ENCODE measurements around the gene CCDC12.

The CCDC12 gene

DNA sequence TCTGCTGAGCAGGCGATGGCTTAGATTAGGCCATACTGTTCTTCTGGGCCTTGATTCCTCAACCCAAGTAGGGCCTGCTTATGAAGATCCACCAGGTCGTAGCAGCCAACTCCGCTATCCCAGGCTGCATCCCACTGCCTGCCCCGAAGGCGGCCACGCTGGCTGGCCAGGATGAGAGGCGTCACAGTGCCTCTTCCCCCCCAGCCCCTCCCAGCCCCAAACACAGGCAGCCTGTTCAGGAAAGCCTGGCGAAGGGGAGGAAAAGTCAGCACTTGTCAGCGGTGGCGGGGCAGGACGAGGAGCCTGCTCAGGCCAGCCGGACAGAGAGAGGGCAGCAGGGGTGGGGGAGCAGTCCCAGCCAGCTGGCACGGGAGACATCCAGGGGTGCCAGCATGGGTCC lies 87.8 kb downstream of the CCDC12 start:
- no peak for DNase-seq

DNA sequence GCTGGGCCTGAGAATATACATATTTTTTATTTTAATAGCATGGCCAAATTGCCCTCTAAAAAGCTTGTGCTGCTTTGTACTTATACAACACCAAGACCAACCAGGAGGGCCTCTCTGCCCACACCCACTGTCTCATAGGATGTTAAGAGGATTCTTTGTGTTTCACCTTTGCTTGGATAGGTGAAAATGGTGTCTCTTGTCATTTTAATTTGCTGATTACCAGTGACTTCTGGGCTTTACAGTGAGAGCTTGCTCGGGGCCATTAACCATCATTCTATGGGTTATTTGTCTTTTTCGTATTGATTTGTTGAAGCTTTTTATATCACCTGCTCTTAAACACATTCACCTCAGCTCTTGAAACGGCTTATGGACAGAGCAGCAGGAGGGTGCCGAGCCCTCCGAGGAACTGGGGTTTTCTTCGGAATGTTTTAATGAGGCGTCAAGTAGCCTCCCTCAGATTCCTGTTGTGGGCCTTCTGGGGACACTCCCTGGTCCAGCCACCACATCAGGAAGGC lies 88.5 kb downstream of the CCDC12 start:
- no peak for DNase-seq

DNA sequence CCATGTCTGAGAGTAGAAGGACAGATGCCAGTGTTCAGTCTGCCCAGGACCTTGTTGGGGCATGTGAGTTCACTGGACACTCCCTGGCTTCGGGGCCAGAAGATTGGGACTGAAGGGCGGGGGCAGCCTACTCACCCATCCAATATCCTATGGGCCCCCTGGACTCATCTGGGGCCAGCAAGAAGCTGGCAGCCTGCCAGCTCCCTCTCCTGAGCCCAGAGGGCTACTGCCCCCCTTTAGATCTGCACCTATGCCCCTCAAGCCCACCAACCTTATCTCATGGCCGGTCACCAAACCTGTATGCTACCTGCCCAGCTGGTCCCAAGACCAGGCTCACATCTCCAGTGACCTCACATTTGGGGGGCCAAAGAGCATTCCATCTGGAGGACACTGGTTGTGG lies 90.9 kb downstream of the CCDC12 start:
- DNase-seq: no peak

DNA sequence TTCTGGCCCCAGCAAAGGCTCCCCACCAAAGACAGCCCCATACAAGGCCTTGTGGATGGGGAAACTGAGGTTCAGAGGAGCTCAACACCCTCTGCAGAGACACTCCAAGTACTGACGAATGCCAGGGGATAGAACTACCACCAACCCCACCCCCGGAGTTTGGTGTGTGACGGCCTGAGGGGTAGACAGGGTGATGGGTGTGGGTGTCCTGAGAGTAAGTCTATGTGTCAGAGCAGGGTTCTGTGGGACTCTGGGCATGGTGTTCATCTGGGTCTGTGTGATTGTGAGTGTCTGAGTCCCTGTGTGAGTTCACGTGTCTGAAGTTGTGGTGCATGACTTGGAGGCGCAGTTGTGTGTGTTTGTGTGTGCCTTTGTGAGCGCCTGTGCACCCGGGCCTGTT lies 91.6 kb downstream of the CCDC12 start:
- no peak for DNase-seq

DNA sequence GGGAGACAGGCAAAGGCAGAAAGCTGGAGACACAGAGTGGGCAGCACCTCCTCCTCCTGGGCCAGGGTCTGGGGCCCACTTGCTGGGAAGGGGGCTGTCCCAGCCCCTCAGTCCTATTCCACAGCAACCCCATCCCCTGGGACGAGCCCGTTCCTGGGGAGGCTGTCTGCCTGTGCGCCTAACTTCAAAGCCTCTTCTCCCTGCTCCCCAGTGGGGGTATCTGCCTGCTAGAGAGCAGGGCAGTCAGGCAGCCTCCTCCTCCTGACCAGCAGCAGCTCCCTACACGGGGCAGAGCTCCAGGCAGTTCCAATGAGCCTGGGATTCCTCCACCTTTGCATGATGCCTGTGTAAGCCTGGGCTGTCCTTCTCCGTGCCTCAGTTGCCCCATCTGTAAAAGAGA lies 92.1 kb downstream of the CCDC12 start:
- no peak for DNase-seq

DNA sequence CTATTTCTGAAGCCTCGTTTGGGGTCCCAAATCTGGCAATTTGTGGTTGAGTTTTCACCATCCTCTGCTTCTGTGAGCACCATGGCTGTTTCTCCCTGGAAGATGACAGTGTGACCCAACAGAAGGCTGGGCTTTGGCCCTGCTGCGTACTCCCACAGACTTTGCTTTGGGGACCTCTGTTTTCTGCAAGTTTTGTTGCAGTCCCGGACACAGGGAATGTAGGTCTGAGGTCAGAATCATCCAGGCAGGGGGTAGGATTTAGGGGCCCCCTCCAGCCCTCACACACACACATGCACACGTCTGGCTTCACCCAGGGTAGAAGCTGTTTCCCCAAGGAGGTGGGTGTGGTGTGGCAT lies 92.7 kb downstream of the CCDC12 start:
- no peak for DNase-seq

DNA sequence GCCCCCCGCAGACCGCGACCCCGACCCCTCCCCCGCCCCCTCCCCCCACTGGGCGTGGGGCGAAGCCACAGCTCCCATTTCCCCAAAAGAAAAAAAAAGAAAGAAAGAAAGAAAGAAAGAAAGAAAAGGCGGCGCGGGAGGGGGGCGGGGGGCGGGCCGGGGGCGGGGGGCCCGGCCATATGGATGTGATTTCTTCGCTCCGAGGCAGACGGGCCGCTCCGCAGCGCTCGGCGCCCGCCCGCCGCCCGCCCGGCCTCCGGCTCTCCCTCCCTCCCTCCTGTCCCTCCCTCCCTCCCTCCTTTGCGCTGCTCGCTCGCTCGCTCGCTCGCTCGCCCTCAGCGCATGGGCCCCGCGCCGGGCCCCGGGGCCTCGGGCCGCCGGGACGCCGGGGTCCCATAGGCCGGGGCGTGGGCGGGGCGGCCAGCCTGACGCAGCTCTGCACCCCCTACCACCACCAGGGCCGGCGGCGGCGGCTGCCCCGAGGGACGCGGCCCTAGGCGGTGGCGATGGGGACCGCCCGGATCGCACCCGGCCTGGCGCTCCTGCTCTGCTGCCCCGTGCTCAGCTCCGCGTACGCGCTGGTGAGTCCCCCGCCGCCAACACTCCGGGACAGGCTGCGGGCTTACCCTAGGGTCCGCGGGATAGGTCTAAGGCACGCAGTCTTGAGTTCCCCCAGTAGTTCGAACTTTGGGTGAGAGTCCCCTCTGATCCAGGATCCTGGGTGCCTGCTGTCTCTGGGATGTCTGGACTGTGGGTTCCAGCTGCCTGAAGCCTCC lies 93.3 kb downstream of the CCDC12 start:
- DNase-seq: no peak

DNA sequence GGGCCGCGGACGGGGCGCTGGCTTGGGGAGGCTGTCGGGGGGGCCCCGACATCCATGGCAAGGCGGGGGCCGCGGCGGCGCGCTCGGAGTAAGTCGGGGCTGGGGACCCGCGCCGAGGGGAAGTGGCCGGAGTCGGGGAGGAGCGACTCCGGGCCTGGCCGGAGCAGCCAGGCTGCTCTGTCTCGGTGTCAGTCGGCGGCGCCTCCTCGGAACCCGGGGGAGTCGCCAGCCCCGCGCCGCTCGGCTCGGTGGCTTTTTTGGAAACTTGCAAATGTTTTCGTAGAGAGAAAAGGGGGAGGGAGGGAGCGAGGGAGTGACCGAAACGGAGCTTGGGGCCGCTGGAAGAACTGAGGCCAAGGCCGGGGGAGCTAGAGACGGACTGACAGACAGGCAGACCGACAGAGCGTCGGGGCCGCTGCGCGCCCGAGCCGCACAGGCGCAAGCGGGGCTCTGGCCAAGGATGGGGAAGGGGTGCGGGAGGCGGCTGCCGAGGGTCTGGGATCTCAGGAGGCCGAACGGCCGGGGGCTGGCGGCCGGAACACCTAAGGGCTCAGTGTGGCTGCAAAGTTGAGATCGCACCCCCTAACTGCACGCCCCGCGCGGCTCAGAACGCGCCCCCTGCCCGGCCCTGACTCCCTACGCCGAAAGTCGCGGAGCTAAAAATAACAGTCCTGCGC lies 94.0 kb downstream of the CCDC12 start:
- DNase-seq: no peak

DNA sequence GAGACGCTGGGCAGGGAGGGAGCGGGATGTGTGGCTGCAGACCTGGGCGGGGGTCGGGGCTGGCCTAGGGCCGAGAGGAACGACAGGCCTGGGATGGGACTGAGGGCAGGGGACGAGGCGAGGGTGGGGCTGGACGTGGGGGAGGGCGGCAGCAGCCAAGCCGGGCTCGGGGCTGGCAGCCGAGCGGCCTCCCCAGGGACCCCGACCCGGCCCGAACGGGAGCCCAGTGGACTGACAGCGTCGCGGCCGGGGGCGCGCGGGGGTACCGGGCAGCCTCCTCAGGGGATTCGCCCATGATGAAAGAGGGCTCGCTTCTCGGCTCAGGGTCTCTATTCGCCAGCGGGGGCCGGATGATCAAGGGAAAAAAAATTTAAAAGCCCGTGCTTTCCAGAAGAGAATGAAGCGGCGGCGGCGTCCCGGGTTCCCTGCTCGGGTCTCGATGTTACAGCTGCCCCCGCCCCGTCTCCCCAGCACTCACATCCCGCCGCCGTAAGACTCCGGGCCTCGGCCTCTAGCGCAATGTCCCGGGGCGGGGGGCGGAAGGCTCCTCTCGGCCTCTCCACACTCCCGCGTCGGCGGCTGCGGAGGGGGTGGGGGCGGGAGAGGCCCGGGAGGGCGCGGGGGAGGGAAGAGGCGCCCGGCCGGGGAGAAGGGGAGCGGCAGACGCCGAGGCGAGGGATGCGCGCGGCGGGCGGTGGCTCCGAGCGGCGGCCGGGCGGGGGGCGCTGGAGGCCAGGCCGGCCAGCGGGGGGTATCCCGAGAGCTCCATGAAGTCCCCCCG lies 94.8 kb downstream of the CCDC12 start:
- no peak for DNase-seq

DNA sequence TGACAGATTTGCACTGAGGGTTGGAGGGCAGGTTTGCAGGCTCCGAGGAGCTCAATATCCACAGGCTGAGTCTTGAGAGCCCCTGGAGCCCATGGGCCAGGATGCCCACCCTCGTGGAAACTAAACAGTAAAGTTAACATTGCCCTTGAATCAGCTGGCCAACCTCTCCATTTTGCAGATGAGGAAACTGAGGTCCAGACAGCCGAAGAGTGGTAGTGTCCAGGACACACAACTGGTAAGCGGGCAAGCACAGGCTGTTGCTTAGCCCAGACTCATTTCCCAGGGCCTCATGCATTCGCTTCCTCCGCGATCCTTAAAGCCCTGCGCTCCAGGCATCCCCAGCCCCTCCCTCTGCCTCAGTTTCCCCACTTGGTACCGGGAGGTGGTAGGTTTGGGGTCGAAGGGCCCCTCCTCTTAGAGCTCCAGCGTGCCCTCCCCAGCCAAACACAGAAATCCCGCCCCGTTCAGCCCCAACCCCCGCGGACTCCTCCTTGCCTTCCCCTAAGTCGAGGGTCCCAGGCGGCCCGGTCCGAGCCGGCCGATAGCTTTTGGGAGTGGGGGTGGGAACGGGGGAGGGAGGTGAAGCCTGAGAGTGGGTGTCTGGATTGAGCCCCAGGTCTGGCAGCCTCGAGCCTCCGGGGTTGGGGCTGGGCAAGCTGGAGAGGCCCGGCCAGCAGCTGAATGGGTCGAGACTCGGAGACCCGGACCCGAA lies 95.5 kb downstream of the CCDC12 start:
- DNase-seq: no peak

DNA sequence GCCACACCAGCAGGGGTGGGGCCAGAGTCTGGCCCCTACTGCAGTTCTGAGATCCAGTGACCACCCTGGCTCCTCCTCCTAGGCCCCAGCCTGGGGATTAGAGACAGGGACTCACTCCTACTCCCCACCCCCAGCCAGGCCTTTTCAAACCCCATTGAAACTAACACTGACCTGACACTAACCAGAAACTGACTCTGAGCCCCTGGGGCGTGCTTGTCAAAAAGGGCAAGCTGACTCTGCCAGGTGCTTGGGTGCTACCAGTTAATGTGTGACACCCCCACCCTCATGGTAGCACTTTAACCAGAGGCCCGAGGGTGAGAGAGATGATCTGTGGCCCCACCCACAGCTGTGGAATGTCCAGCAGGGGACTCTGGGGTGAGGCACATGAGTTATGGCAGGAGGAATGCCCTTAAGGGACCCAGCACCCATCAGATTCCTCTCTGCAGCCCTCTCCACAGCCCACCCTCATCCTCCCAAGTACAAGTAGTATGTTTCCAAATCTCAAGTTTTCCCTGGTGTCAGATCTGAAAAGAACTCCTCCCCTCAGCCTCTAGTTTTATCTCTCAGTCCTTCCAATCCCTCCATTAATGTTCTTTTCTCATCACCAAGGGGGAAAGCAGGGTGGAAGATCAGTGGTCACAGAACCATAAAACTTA lies 97.6 kb downstream of the CCDC12 start:
- no peak for DNase-seq

DNA sequence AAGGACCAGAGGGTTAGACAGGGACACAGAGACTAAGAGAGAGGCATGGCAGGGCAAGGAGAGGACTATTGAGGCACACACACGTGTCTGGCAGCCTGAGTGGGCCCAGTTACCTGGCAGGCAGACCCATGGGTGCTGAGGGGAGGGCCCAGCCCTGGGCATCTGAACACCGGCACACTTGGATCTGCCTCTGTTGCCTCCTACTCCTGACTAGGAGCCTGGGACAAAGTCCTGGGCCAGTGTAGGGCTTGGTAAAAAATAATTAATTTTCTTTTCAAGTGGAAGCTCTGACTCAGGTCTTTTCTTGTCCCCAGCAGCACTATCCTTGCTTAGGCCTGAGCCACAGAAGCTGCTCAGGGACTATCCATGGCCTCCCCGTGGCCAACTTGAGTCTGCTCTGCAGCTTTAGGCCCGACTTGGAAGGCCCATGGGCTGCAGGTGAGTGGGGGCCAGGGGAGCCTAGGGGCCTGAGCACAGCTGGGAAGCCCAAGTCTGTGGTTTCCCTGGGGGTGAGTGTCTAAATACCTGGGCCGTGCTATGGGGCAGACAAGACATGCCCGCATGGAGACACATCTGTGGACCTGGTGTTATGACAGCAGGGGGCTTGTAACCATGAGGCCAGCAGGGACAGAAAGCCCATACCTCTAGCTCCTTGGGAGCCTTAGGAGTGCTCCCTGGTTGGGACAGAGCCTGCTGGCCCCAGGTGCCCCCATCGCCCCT lies 99.0 kb downstream of the CCDC12 start, which contains the start of gene PTH1R:
Gene PTH1R, plus strand, starts transcription at position 316 of the 720 bp plus-strand sequence. CDS start 5,839 bp downstream, outside the sequence.
- no peak for DNase-seq

DNA sequence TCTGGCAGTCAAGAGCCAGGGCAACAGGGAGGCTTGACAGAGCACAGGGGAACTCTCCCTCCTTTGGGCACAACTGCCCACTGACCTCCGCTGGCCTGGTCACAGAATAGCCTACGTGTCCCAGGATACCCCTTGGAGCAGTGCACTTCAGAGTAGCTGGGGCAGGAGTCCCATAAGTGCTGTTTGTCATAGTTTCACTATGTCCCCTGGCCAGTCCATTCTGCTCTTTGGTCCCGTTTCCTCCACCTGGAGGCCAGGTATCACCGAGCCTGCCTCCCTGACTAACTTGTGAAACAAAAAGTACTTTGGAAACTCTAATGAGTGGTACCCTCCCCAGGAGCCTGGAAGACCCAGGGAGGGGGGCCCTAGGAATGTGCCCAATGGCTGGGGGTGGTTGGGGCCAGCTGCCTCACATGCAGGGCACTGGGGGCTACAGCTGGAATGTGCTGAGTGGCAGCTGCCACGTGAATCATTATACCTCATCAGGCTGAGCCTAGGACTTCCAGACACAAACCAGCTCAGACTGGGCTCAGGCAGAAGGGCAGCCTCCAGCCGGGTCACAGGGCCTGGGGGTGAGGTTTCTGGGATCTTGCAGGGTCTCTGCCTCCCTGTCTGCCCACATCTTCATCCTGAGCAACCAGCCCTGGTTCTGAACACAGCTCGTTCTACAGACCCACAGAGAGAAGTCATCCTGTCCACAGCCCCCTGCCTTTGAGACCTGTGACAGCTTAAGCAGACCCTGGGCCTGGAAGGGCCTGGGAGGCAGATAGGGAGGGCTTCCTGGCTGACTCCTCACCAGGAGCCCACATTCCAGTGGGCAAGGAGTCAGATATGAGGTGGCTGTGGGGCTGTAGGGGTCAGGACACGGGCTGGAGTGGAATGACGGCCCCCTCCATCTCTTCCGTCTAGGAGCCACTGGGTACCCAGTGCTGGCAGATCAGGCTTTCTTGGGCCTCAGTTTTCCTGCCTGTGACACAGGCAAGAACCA lies 99.9 kb downstream of the CCDC12 start:
- DNase-seq: no peak

DNA sequence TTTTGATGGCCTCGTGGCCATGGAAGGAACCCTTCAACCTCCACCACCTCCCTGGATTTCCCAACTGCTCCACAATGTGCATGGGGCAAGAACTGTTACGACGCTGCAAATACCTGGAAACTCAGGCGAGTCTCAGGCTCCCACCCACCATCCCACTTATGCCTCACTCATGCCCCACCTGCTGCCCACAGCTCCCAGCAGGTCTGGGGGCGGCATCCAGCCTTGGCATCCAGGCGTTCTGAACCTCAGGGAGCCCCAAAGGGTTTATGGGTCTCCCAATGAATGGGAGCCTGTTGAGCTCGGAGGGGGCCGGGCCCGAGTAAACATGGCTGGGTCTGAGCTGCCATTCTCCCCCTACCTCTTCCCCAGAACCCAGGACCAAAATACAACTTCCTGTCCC lies 101.0 kb downstream of the CCDC12 start:
- no peak for DNase-seq

DNA sequence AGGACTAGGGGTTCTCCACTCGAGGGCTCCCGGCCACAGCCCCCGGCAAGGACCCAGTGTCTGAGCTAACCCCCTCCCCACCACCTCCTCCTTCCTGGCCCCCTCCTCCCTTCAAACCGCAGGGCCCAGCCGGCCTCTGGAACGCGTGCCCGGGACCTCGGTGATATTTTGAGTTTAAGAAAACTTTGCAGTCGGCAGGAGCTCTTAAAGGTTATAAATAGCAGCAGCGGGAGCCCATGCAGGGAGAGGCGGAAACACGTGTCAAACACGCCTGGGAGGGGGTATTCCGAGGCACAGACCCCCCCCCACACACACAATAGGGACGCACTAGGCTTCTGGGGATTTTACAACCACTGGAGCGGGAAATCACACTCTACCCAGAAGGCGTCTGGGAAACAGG lies 102.1 kb downstream of the CCDC12 start:
- DNase-seq: no peak

DNA sequence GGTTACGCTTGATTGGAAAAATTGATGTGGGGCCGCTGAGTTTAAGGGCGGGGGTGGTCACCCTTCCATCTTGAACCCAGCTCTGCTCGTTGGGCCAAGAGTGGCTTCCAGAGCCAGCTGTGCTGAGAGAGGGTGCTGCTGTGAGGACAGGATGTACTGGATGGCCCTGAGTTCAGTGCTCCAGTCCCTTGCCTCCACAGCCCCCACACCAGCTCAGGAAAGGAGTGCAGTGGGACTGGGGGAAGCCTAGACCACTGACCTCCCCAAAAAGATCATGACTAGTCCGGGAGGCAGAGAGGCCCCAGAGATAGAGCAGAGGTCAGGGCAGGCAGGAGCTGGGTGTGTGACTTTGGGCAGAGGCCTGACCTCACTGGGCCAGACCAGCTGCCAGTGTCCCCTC lies 103.0 kb downstream of the CCDC12 start:
- DNase-seq: no peak

Measured in NCI-H510A (cell line).